Dermis blood vessel endothelial cell (primary cell): ENCODE measurements around the gene NDUFB10. TPM values are rescaled to one million over a fixed set of nuclear protein-coding genes. Genes with fewer than 3 reads are reported as not detected.
A peak's percentile ranks its signal among the peaks of the same experiment; 100 is the strongest.
"Not testable (repeated sequence)": the region's sequence is repeated elsewhere in the genome, so short reads cannot be mapped to it uniquely, and the experiment has no call there.

ENCODE experiments used
- DNase-seq: peaks from one replicate; pipeline ENCODE4 v3.0.0; 2010
- total RNA-seq: library from RNA; depleted of rRNA; stranded (reverse); fragments of >200 nt; gene quantifications from 2 replicates; pipeline ENCODE4 v1.2.3, GENCODE V29; 2014

The NDUFB10 gene
- 107 and 149 TPM in 2 replicates for total RNA-seq

DNA sequence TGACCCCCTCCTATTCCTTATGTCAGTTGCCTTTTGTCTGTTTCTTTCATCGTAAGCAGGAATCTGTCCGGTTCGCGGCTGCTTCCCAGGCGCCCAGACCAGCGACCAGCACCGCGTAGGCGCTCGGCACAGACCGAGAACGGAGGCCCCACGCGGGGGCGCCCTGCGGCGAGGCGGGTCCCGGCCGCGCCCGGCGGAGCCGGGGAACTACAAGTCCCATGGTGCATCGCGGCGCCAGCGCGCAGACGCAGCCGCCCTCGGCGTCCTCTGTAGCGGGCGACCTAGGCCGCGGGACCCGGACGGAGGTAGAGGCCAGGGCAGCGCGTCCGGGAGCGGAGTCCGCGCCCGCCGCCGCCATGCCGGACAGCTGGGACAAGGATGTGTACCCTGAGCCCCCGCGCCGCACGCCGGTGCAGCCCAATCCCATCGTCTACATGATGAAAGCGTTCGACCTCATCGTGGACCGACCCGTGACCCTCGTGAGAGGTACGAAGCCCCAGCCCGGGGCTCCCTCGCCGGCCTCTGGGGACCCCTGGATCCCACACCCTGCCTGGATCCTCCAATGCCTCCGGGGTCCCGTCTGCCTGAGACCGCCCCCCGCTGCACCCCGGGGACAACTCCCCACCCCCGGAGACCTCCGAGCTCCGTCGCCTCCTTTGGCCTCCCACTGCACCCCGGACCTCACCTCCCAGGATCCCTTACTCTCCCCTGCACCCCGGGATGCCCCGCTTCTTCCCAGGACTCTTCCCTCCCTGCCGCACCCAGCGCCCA lies at the start of gene NDUFB10:
NDUFB10 (plus strand) TSS at position 270 of the 771 bp plus-strand sequence; CDS start at position 357, 87 bp downstream.
- peak; percentile 95 for DNase-seq

DNA sequence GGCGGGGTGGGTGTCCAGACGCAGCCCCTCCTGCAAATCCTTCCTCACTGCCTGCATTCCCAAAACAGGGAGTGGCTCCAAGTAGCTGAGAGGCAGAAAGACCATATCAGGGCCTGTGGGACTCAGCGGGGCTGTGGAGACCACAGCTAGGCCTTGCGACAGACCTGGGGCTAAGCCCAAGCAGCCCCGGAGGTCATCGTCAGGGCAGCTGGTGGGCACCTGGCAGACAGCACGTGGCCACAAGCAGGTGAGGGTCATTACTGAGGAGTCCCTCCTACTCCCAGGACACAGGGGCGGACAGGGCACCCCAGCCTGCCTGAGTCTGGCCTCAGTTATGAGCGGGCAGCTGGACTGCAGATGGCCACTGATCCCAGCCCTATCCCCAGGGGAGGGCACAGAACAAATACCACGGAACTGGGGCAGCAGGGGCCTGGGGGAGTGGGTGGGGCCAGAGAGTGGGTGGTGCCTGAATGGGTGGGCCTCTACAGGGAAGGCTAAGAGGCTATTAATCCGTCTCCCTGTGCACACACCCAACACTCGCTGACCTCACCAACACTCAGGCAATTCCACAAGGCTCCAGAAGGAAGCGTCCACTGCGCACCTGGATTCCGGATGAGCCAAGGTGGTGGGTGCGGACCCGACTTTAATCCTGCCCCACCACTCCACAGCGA lies 49.6 kb upstream of the NDUFB10 start:
- DNase-seq = no peak

DNA sequence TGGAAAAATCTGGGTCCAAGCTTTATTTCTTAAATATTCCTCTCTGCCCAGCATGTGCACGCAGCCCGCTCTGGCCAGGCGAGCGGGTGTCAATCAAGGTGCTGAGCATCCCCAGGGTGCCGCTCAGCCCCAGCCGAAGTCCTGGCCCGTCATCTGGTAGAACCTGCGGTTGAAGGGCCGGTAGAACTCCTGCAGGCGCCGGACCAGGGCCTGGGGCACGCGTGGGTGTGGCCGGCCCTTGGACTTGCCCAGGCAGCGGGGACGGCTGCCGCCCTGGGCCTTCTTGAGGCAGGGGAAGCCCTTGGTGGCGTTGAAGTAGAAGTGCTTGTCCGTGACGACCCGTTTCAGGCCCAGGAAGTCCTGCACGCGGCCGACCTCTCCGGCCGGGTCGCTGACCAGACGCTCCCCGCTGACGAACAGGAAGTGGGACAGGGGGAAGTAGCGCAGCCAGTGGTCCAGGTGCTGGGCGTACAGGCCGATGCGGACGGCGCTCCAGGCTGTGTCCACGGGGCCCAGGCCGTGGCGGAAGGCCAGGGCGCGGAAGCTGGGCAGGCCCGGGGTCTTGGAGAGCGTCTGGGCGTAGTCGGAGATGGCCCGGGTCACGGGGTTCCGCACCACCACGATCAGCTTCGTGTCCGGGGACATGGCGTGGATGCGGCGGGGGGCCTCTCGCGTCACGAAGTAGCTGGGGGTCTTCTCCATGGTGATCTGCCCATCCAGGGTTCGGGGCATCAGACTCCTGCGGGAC lies 47.7 kb upstream of the NDUFB10 start:
- no peak for DNase-seq

DNA sequence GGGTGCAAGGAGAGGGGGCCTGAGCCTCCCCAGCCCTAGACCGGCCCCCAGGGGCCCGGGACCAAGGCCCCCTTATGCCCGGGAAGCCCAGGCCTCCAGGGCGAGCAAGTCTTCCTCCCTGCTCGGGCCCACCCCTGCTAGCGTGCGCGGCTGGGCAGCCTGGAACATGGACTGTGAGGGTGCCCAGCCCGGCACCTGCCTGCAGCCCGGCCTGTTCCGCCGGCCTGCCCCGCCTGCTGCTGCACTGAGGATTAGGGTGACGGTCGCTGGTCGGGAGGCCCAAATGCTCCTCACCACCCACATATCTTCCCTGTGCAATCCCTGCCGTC lies 47.2 kb upstream of the NDUFB10 start:
- DNase-seq = no peak

DNA sequence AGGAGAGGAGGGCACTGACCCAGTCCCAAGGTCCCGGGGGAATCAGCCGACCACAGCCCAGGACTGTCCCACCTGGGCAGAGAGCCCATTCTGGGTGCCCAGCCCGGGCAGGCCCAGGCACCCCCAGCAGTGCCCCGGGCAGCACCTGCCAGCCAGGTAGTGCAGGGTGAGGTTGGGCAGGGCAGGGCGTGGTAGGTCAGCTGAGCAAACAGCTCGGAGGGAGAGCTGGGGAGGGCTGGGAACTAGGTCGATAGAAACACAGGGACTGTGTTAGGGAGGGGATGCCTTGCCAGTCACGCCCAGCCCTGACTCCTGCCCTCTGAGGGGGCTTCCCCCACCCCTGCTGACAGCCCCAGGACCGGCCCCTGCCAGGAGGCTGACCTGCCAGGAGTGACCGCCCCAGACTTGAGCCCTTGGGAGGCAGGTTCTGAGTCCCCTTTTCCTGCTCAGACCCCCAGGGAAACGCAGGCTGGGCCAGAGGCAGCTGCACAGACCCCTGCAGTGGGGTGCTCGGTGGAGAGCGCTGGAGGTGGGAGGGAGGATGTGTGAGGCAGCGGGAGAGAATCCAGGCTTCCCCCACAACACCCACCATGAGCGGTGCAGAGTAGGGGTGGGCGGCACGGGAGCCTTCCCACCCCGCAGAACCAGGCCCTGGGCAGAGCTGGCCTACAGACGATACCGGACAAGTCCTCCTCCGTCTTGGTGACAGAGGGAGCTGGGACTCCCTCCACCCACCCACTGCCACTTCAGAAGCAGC lies 45.8 kb upstream of the NDUFB10 start:
- DNase-seq = no peak

DNA sequence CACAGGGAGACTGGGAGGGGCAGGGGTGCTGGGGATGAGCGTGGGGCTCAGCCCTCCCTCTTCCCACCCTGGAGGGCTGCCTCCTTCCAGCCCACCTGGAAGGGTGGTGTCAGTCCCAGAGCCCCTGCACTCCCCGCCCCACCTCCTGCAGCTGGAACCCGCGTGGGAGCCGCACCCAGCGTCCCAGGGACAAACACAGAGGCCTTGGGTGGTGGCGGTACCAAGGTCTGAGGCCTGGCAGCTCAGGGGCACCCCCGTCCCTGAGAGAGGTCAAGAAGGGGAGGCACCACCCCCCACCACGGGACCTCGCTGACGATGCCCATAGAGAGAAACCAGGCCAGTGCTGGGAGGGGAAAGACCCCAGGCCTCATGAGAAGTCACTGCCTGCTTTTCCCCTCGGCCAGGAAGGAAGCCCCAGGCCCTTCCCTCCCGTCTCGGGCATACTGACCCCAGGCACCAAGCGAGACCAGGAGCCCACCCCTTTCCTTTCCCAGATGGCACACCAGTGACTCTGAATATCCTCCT lies 45.2 kb upstream of the NDUFB10 start:
- DNase-seq = no peak

DNA sequence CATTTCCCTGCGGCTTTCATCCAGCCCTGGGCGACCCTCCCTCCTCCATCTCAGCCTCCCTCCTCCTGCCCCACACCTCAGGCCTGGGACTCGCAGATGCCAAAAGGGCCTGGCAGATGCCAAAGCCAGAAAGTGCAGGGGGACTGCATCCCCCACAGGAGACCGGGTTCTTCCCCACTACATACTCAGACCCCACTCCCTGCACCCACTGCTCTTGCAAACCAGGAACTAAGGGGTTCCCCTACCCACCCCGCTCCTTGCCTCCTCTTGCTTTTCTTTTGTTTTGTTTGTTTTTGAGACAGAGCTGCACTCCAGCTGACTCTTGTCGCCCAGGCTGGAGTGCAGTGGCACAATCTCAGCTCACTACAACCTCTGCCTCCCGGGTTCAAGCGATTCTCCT lies 44.4 kb upstream of the NDUFB10 start:
- DNase-seq = no peak

DNA sequence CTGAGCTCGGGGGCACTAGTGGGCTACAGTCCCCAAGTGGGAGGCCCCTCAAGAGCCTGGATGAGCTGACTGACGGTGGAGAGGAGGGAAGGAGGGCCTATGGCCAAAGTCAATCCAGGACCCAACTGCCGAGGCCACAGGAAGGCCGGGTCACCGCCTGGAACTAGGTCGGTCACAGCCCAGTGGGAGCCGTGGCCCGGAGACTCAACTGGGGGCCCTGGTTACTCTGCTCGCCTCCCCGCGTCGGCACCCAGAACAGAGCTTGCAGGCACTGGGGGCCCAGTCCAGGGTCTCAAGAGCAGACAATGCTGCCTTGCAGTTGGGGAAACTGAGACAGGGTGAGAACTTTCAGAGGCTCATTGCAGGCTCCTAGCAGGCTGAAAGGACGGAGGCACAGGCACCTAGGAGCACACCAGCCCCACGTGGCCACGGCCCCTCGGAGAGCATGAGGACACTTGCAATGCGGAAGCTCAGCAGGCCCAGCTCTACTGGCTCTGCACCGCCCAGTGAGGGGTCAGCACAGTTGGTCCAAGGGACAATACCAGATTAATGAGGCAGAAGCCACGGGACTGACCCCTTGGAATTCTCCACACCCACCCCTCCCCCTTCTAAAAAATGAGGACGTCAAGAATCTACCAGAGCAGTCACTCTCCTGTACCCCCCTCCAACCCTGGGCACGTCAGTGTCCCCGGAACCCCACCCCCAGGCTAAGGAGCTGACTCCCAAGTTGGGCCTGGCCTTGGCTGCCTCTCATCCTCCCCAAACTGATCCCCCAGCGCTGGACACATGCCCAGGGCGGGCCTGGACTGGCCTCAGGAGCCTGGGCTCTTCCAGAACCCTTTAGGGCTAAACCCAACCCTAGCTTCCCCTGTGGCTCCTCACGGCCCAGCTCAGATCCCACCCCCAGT lies 43.4 kb upstream of the NDUFB10 start:
- DNase-seq = no peak

DNA sequence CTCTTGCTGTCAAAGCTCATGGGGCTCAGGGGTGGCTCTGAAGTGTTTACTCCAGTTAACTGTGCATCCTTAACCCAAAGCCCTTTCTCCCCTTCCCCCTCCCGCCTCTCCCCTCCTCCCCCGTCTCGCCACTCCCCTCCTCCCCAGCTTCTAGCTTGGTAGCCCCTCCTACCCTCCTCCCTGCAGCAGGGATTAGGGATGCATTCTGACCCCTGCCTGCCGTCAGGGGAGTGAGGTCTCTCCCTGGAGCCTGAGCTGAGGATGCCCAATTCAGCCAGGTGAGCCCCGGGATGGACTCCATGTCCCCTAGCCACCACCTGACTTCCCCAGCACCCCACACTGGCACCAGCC lies 42.7 kb upstream of the NDUFB10 start:
- DNase-seq = no peak

DNA sequence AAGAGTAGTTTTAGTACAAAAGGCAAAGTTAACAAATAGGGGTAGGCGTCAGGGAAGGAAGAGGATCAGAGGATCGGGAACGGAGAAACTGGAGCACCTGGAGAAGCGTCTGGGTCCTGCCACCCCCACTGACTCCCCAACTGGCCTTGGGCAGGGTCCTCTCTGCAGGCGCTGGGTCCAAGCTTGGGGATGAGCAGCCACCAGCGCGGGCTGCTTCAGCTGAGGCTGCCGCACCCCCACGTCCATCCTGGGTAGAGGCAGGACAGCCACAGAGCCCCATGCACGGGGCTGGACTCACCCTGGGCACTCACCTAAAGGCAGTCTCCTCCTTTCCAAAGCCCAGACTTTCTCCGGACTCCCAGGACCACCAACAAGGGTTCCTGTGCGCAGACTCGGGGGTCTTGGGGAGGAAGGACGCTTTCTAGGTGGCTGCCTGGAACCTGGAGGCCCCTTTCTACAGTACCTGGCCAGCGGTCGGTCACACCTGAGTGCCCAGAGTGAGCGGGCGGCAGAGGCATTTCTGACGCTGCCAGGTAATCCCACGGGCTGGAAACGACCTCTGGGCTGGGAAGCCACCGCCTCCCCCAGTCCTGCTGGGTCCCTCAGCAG lies 42.2 kb upstream of the NDUFB10 start:
- no peak for DNase-seq

DNA sequence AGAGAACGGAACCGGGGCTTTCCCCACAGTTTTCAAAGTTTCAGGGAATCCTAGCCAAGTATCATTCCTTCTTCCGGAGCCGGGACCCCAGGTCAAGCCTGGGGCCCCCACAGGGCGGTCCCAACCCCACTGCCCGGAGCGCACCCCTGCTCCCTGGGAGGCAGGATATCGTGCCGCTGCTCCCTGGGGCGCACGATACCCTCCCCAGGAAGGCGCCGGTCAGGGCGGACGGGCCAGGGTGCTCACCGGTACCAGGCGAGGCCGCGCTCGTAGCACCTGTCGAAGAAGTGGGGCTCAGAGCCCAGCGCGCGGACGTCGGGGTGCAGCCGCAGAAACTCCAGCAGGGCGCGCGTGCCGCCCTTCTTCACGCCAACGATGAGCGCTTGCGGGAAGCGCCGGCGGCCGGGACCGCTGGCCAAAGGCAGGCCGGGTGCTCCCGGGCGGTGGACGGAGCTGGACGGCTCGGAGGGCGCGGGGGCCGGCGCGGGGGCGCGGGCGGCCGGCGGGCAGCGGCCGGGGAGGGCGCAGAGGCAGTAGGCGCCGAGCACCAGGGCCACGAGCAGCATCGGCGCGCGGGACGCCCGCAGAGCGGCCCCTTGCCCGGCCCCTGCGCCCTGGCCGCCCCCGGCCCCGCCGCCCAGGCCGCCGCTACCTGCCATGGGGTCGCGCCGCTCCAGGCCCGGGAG lies 41.5 kb upstream of the NDUFB10 start:
- no peak for DNase-seq

DNA sequence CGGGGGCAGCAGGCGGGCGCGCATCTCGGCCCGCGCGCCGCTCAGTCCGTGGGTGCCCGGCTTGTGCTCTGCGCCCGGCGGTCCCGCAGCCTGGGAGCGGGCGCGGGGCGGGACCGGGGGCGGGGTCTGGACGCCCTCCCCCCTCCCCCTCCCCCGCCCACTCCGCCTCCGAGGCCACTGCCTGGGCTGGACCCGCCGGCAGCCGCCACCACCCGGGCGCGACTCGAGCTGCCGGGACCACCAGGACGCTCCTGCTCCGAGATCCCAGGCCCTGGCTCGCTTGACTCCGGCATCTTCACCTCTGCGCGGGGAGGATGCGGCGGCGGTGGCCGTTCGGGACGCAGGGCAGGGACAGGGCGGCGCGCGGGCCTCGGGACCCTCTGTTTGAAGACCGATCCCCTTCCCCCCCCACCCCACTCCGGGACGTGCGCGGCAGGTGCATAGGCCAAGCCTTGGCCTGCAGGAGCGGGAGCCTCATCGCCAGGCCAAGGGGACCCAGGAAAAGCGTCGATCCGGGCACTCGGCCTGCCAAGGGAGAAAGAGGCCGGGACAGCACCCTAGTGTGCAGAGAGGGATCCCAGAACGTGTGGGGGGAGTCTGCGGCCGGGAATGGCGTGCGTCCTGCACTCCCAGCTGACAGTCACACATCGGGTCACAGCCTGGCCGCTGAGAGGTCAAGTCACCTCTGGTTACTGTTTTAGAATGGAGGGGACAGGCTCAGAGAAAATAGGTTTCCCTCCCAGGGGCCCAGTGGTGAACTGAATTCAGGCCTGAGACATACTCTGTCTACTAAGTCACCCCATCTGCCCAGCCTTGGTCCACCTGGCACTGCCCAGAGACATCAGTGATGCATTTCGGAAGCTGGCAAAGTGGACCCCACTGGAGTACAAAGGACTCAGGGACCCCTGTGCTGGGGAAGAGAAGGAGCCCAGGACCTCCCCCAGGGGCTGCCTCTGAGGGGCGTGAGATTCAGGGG lies 40.7 kb upstream of the NDUFB10 start, which contains the start of gene HS3ST6:
HS3ST6 (minus strand) TSS at position 65 of the 976 bp plus-strand sequence. CDS start 92 bp downstream, outside the sequence.
- no peak for DNase-seq

DNA sequence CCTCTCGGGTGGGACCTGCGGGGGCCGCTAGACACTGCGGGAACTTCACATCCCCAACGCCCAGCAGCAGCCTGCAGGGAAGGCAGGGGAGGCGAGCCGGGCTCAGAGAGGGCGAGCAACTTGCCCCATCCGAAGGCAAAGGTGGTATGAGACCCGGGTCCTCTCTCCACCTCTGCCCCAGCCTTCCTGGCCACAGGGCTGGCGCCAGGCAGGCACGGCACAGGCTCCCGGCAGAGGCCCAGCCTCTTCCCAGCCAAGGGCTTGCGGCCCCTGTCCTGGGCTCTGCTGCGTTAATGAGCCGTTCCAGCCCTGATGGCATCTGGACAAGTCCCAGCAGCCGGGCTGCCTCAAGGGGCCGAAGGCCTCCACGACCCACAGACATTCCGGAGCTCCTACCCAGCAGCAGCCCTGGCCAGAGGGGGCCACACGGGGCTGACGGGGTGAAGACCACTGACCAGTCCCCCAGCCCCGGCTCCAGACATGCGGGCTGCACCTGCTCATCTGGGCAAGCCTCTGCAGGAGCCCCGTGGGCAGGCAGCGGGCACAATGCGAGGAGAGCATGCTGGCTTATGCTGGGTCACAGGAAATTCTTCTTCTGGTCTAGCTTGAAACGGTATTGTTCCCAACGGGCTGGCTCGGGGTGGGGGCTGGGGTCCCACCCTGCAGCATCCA lies 39.9 kb upstream of the NDUFB10 start:
- no peak for DNase-seq

DNA sequence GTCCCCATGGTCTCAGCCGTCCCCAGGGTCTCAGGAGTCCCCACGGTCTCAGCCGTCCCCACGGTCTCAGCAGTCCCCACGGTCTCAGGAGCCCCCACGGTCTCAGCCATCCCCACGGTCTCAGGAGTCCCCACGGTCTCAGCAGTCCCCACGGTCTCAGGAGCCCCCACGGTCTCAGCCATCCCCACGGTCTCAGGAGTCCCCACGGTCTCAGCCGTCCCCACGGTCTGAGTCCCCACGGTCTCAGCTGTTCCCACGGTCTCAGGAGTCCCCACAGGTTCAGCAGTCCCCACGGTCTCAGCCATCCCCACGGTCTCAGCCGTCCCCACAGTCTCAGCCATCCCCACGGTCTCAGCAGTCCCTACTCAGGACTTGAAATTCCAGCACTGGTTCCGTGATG lies 39.2 kb upstream of the NDUFB10 start:
- not testable (repeated sequence) for DNase-seq

DNA sequence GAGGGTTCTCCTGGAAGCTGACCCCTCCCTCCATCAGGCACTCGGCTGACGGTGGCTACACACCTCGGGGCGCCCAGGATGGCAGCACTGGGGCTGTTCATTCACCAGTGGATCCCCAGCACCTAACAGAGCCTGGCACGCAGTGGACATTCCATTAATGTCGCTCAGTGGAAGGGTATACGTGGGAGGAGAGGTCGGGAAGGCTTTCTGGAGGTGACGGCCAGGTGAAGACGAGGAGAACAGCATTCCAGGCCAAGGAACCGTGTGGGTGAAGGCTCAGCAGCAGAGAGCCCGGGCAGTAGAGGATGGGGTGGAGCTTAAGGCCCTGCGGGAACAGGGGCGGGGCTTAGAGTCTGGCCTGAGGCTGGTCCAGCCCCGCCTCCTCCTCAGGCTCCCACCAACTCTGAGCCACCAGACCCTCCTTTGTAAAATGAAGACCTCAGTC lies 38.6 kb upstream of the NDUFB10 start:
- peak; percentile 33 for DNase-seq

DNA sequence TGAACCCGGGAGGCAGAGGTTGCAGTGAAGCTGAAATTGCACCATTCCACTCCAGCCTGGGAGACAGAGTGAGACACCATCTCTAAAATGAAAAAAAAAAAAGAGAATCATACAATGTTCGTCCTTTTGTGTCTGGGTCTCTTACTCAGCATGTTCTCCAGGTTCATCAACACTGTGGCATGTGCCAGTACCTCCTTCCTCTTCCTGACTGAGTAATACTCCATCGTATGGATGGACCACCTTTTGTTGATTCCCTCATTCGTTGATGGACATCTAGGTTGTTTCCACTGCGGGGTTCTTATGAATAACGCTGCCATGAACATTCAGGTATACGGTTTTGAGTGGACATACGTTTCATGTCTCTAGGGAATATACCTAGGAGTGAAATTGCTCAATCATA lies 37.0 kb upstream of the NDUFB10 start:
- no peak for DNase-seq

DNA sequence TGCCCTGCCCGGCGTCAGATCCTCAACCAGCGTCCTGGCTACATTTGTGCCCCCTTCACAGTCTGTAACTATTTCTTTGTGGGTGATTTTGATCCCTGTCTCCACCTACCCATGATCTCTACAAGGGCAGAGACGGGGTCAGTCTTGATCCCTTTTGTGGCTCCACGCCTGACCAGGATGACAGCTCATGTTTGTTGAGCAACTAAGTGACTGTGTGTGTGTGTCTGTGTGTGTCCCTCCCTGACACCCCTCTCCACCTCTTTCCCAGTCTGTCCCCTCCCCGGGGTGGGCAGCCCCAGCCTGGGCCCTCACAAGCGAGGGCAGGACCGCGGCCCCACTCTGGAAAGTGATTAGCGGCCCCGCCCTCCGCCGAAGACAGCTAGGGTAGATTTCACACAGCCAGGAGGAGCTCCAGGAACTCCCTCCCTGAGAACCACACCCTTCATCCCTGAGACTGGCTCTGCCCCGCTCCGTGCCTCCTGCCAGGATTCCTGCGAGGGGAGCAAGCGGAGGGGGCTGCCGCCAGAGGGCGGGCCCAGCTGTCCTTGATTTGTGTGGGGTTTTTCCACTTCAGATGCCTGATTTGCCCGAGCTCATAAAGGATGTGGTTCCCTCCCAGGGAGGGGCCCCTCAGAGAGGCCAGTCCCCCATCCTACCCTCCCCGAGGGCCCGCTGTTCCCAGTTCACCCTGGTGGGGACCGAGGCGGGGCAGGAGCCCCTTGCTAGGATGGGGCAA lies 35.9 kb upstream of the NDUFB10 start:
- DNase-seq = peak; percentile 19

DNA sequence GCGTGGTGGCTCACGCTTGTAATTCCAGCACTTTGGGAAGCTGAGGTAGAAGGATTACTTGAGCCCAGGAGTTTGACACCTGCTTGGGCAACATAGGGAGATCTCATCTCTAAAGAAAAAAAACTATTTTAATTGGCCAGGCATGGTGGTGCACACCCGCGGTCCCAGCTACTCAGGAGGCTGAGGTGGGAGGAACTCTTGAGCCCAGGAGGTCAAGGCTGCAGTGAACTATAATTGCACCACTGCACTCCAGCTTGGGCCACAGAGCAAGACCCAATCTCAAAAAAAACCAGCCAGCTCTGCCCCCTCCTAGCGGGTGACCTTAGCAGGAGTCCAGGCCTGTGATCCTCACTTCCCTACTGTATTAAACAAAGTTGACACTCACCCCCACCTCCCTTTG lies 35.2 kb upstream of the NDUFB10 start:
- DNase-seq = no peak
